ENCODE measurements around the gene LRP10. TPM values are rescaled to one million over a fixed set of nuclear protein-coding genes. Genes with fewer than 3 reads are reported as not detected.

Gene LRP10
- total RNA-seq, 1 experiment from 2014 or later = 78.3 TPM

DNA sequence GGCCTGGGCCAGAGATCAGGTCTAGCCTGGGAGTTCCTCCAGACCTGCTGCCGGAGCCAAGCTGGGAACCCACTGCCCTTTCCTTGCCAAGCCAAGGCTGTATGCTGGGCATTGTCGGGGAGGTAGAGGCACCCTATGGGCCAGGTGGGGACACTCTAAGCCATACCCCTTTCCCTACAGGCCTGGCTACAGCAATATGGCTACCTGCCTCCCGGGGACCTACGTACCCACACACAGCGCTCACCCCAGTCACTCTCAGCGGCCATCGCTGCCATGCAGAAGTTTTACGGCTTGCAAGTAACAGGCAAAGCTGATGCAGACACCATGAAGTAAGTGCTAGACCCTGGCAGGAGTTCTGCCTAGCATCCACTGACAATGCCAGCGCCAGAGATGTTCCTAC is 30.2 kb upstream of the LRP10 start:
- Histone ChIP-seq H3K9me3 (ENCODE audit: control insufficient read depth, insufficient read depth, low read depth, low read length) (no peaks in the 10 kb centered on the region), H3K36me3 (ENCODE audit: control insufficient read depth, insufficient read depth, low read length) (no peaks in the 10 kb centered on the region), H3K27me3 (ENCODE audit: control insufficient read depth, insufficient read depth, low read length) (no peaks in the 10 kb centered on the region), H3K4me3 (ENCODE audit: low read depth in 2 of 2, low read length in 2 of 2) (no peak overlapping the region), H3K4me1 (ENCODE audit: control insufficient read depth, insufficient read depth, low read length) (no peaks in the 10 kb centered on the region; the same call in 1 of the 2 replicates), H3K27ac (ENCODE audit: low read length) (no peak overlapping the region)
- intact Hi-C loops (cut with micrococcal nuclease; ENCODE audit: unreplicated experiment) = no loop called here
- no peak for ATAC-seq
- BruUV-seq (replicated peaks) = no TSS peak
- POLR2A ChIA-PET = no interaction called here
- in situ Hi-C loops (cut with HindIII; ENCODE audit: low pct_unique_long_range_greater_than_20kb, low sequenced_read_pairs) = no loop called here
- no peak for DNase-seq (ENCODE audit: low read depth, low spot score)
- CTCF ChIA-PET = no interaction called here
- TF ChIP-seq TCF7L2 (IDR thresholded peaks at IDR 0.05; ENCODE audit: low read depth, low read length) = no peak
- no peak for TF ChIP-seq SIN3A (IDR thresholded peaks at IDR 0.05; ENCODE audit: borderline replicate concordance, insufficient read depth, low read depth, low read length)
- TF ChIP-seq, protein P1, sequence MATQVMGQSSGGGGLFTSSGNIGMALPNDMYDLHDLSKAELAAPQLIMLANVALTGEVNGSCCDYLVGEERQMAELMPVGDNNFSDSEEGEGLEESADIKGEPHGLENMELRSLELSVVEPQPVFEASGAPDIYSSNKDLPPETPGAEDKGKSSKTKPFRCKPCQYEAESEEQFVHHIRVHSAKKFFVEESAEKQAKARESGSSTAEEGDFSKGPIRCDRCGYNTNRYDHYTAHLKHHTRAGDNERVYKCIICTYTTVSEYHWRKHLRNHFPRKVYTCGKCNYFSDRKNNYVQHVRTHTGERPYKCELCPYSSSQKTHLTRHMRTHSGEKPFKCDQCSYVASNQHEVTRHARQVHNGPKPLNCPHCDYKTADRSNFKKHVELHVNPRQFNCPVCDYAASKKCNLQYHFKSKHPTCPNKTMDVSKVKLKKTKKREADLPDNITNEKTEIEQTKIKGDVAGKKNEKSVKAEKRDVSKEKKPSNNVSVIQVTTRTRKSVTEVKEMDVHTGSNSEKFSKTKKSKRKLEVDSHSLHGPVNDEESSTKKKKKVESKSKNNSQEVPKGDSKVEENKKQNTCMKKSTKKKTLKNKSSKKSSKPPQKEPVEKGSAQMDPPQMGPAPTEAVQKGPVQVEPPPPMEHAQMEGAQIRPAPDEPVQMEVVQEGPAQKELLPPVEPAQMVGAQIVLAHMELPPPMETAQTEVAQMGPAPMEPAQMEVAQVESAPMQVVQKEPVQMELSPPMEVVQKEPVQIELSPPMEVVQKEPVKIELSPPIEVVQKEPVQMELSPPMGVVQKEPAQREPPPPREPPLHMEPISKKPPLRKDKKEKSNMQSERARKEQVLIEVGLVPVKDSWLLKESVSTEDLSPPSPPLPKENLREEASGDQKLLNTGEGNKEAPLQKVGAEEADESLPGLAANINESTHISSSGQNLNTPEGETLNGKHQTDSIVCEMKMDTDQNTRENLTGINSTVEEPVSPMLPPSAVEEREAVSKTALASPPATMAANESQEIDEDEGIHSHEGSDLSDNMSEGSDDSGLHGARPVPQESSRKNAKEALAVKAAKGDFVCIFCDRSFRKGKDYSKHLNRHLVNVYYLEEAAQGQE (IDR thresholded peaks at IDR 0.05; ENCODE audit: insufficient read depth in 1 of 2, low read depth in 2 of 2, low read length in 1 of 2) = no peak
- TF ChIP-seq, protein P2, sequence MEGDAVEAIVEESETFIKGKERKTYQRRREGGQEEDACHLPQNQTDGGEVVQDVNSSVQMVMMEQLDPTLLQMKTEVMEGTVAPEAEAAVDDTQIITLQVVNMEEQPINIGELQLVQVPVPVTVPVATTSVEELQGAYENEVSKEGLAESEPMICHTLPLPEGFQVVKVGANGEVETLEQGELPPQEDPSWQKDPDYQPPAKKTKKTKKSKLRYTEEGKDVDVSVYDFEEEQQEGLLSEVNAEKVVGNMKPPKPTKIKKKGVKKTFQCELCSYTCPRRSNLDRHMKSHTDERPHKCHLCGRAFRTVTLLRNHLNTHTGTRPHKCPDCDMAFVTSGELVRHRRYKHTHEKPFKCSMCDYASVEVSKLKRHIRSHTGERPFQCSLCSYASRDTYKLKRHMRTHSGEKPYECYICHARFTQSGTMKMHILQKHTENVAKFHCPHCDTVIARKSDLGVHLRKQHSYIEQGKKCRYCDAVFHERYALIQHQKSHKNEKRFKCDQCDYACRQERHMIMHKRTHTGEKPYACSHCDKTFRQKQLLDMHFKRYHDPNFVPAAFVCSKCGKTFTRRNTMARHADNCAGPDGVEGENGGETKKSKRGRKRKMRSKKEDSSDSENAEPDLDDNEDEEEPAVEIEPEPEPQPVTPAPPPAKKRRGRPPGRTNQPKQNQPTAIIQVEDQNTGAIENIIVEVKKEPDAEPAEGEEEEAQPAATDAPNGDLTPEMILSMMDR (IDR thresholded peaks at IDR 0.05) = no peak
- TF ChIP-seq POLR2AphosphoS5 (IDR thresholded peaks at IDR 0.05; ENCODE audit: low read depth, low read length) = no peak

DNA sequence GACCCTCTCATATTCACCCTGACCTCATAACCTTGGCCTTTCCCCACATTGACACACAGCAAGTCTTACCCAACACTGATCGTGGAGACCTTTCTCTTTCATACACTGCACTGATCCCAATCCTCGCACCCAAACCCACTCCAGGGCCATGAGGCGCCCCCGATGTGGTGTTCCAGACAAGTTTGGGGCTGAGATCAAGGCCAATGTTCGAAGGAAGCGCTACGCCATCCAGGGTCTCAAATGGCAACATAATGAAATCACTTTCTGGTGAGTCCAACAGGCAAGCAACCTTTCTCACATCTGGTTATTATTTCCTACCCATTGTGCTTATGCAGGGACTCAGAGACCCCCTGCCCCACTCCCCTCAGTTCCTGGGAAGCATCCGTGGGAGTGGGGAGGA is 29.8 kb upstream of the LRP10 start:
- in situ Hi-C loops (cut with HindIII; ENCODE audit: low pct_unique_long_range_greater_than_20kb, low sequenced_read_pairs) = no loop called here
- no peaks in the 10 kb centered on the region for H3K36me3 ChIP-seq (ENCODE audit: control insufficient read depth, insufficient read depth, low read length)
- intact Hi-C loops (cut with micrococcal nuclease; ENCODE audit: unreplicated experiment) = no loop called here
- POLR2A ChIA-PET = no interaction called here
- CTCF ChIA-PET = no interaction called here
- no peak overlapping the region for H3K4me3 ChIP-seq (ENCODE audit: low read depth in 2 of 2, low read length in 2 of 2)
- H3K4me1 ChIP-seq (ENCODE audit: control insufficient read depth, insufficient read depth, low read length) = no peaks in the 10 kb centered on the region
- ATAC-seq = no peak
- TF ChIP-seq TCF7L2 (IDR thresholded peaks at IDR 0.05; ENCODE audit: low read depth, low read length) = no peak
- TF ChIP-seq SIN3A (IDR thresholded peaks at IDR 0.05; ENCODE audit: borderline replicate concordance, insufficient read depth, low read depth, low read length) = no peak
- TF ChIP-seq POLR2AphosphoS5 (IDR thresholded peaks at IDR 0.05; ENCODE audit: low read depth, low read length) = no peak
- TF ChIP-seq, protein P2 (IDR thresholded peaks at IDR 0.05) = no peak
- TF ChIP-seq, protein P1 (IDR thresholded peaks at IDR 0.05; ENCODE audit: insufficient read depth in 1 of 2, low read depth in 2 of 2, low read length in 1 of 2) = no peak
- BruUV-seq (replicated peaks) = no TSS peak
- H3K27me3 ChIP-seq (ENCODE audit: control insufficient read depth, insufficient read depth, low read length) = no peaks in the 10 kb centered on the region
- DNase-seq (ENCODE audit: low read depth, low spot score) = no peak
- no peaks in the 10 kb centered on the region for H3K9me3 ChIP-seq (ENCODE audit: control insufficient read depth, insufficient read depth, low read depth, low read length)
- H3K27ac ChIP-seq (ENCODE audit: low read length) = no peak overlapping the region

All from Panc1 (cell line).